ENCODE data around the gene CBR3. TPM values are rescaled to one million over a fixed set of nuclear protein-coding genes. Genes with fewer than 3 reads are reported as not detected.

The CBR3 gene
- total and polyA plus RNA-seq, 2 of the 4 experiments (the other 2 are of a cell fraction) = 13.4 to 15.4 TPM

DNA sequence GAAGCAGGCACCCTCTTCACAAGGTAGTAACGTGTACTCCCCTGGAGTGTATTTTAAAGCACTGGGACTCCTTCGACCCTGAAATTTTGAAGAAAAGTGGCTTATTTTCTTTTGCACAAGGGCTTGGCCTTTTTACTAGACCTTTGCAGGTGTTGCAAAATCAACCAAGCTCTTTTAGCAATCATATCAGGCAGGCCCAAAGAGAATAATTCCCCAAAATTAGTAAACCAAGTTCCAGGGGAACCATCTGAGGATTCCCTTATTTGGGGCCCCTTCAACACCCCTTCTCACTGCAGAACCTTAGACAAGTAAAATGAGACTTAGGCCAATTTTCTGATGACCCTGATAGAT is 36.7 kb upstream of the CBR3 start:
- Histone ChIP-seq H3K4me2 (ENCODE audit: low read depth, low read length) (no peak overlapping the region), H2BK5ac (ENCODE audit: low read depth, low read length, poor library complexity, severe bottlenecking) (no peak overlapping the region), H2BK120ac (ENCODE audit: low read depth, low read length) (no peak overlapping the region), H3K79me1 (ENCODE audit: low read depth in 1 of 2, low read length in 2 of 2) (no peaks in the 10 kb centered on the region), H3K27ac (ENCODE audit: insufficient read depth, low read length) (no peak overlapping the region), H3K23ac (ENCODE audit: low read depth, low read length) (no peak overlapping the region), H2AFZ (replicated peaks; ENCODE audit: low read length, poor library complexity) (no peak overlapping the region), H2BK15ac (ENCODE audit: low read depth, low read length) (no peak overlapping the region), H4K8ac (ENCODE audit: low read depth in 2 of 2, low read length in 2 of 2) (no peak overlapping the region), H3K56ac (ENCODE audit: extremely low read depth, insufficient read depth, low read length) (no peak overlapping the region), H4K20me1 (ENCODE audit: insufficient read depth, low read length) (no peaks in the 10 kb centered on the region), H2AK5ac (ENCODE audit: low read depth, low read length) (no peak overlapping the region), H3K14ac (replicated peaks; ENCODE audit: low read depth, low read length) (no peak overlapping the region), H4K5ac (ENCODE audit: low read depth, low read length) (no peak overlapping the region), H3K9me1 (ENCODE audit: insufficient read depth, low read length) (no peaks in the 10 kb centered on the region), H3K9me3 (ENCODE audit: control insufficient read depth, insufficient read depth, low read length) (peaks cover 10% of the 10 kb centered on the region), H3K18ac (ENCODE audit: low read depth, low read length) (no peak overlapping the region), H3K9ac (ENCODE audit: low read depth, low read length) (no peak overlapping the region), H2AK9ac (replicated peaks; ENCODE audit: low read depth, low read length, poor library complexity) (no peak overlapping the region), H2BK20ac (ENCODE audit: low read depth, low read length) (no peak overlapping the region), H3K27me3 (ENCODE audit: control insufficient read depth, insufficient read depth, low read length) (peaks cover 29% of the 10 kb centered on the region), H3K4me3 (ENCODE audit: insufficient read depth, low read depth, low read length) (no peak overlapping the region), H3K36me3 (ENCODE audit: control insufficient read depth, insufficient read depth, low read length) (no peaks in the 10 kb centered on the region), H3K4ac (ENCODE audit: low read depth, low read length) (no peak overlapping the region), H4K91ac (ENCODE audit: insufficient read depth, low read depth, low read length) (no peak overlapping the region), H3K4me1 (ENCODE audit: control insufficient read depth, insufficient read depth, low read length) (no peaks in the 10 kb centered on the region)
- no peak for ATAC-seq (ENCODE audit: low read depth)
- intact Hi-C loops (cut with micrococcal nuclease) = no loop called here
- in situ Hi-C loops (cut with MboI; ENCODE audit: low sequenced_read_pairs) = no loop called here
- ChIA-PET POLR2A (ENCODE audit: unreplicated experiment) (no interaction called here), CTCF (no interaction called here)
- no peak for TF ChIP-seq MAZ (IDR thresholded peaks at IDR 0.05; ENCODE audit: borderline replicate concordance, low read depth, low read length)
- no peak for TF ChIP-seq RCOR1 (IDR thresholded peaks at IDR 0.05; ENCODE audit: insufficient replicate concordance, low read length)
- TF ChIP-seq, protein P1, sequence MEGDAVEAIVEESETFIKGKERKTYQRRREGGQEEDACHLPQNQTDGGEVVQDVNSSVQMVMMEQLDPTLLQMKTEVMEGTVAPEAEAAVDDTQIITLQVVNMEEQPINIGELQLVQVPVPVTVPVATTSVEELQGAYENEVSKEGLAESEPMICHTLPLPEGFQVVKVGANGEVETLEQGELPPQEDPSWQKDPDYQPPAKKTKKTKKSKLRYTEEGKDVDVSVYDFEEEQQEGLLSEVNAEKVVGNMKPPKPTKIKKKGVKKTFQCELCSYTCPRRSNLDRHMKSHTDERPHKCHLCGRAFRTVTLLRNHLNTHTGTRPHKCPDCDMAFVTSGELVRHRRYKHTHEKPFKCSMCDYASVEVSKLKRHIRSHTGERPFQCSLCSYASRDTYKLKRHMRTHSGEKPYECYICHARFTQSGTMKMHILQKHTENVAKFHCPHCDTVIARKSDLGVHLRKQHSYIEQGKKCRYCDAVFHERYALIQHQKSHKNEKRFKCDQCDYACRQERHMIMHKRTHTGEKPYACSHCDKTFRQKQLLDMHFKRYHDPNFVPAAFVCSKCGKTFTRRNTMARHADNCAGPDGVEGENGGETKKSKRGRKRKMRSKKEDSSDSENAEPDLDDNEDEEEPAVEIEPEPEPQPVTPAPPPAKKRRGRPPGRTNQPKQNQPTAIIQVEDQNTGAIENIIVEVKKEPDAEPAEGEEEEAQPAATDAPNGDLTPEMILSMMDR (conservative IDR thresholded peaks at IDR 0.05; ENCODE audit: low read depth, low read length) = no peak
- TF ChIP-seq RFX5 (IDR thresholded peaks at IDR 0.05; ENCODE audit: low read depth, low read length) = no peak
- TF ChIP-seq, protein P2, sequence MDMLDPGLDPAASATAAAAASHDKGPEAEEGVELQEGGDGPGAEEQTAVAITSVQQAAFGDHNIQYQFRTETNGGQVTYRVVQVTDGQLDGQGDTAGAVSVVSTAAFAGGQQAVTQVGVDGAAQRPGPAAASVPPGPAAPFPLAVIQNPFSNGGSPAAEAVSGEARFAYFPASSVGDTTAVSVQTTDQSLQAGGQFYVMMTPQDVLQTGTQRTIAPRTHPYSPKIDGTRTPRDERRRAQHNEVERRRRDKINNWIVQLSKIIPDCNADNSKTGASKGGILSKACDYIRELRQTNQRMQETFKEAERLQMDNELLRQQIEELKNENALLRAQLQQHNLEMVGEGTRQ (IDR thresholded peaks at IDR 0.05; ENCODE audit: low read depth, low read length) = no peak
- TF ChIP-seq, protein P3, sequence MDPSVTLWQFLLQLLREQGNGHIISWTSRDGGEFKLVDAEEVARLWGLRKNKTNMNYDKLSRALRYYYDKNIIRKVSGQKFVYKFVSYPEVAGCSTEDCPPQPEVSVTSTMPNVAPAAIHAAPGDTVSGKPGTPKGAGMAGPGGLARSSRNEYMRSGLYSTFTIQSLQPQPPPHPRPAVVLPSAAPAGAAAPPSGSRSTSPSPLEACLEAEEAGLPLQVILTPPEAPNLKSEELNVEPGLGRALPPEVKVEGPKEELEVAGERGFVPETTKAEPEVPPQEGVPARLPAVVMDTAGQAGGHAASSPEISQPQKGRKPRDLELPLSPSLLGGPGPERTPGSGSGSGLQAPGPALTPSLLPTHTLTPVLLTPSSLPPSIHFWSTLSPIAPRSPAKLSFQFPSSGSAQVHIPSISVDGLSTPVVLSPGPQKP (IDR thresholded peaks at IDR 0.05; ENCODE audit: borderline replicate concordance, low read depth, low read length) = no peak
- TF ChIP-seq CHD1 (IDR thresholded peaks at IDR 0.05; ENCODE audit: low read depth, low read length) = no peak
- TF ChIP-seq NFE2L2 (IDR thresholded peaks at IDR 0.05; ENCODE audit: low read depth, low read length) = no peak
- no peak for TF ChIP-seq SMC3 (IDR thresholded peaks at IDR 0.05; ENCODE audit: low read depth, low read length)
- TF ChIP-seq FOS (IDR thresholded peaks at IDR 0.05; ENCODE audit: low read depth, low read length) = no peak
- TF ChIP-seq BHLHE40 (IDR thresholded peaks at IDR 0.05; ENCODE audit: low read depth, low read length) = no peak
- TF ChIP-seq RAD21 (IDR thresholded peaks at IDR 0.05; ENCODE audit: low read length) = no peak
- TF ChIP-seq POLR2A (IDR thresholded peaks at IDR 0.05; ENCODE audit: low read depth, low read length) = no peak
- no peak for TF ChIP-seq CEBPB (IDR thresholded peaks at IDR 0.05; ENCODE audit: low read depth, low read length)
- TF ChIP-seq MXI1 (IDR thresholded peaks at IDR 0.05; ENCODE audit: borderline replicate concordance, low read depth, low read length) = no peak
- TF ChIP-seq MAFK (IDR thresholded peaks at IDR 0.05; ENCODE audit: low read depth, low read length) = no peak
- BruUV-seq (replicated peaks) = no TSS peak
- no peak for DNase-seq
- dilution Hi-C loops (cut with HindIII; ENCODE audit: low sequenced_read_pairs, unreplicated experiment) = no loop called here
- no CpG with 5 or more reads among the region's 2 CpGs for WGBS, 2 experiments (ENCODE audit: extremely low coverage in 2 of 2, insufficient read length in 1 of 2)
